Activated CD4-positive, alpha-beta T cell treated with anti-CD3 and anti-CD28 coated beads, Interleukin-2, Interleukin-6, amounts not matched to agents 100 ng/mL and 50 ng/mL, durations not matched to agents 16 hours and 8 hours (primary cell): ENCODE data around the gene WBP2NL.
A peak's percentile ranks its signal among the peaks of the same experiment; 100 is the strongest.

Experiments
- DNase-seq: peaks from one replicate; pipeline ENCODE4 v3.0.0-alpha.2; 2020

WBP2NL gene

GRCh38 chr22:41979423-41980250 is 19.0 kb upstream of the WBP2NL start:
- DNase-seq = no peak

- no peak for DNase-seq
These were observed 15.7 kb upstream of the WBP2NL start for GRCh38 chr22:41982865-41983264.

- no peak for DNase-seq
These were observed 14.8 kb upstream of the WBP2NL start for GRCh38 chr22:41983513-41984405.

DNA sequence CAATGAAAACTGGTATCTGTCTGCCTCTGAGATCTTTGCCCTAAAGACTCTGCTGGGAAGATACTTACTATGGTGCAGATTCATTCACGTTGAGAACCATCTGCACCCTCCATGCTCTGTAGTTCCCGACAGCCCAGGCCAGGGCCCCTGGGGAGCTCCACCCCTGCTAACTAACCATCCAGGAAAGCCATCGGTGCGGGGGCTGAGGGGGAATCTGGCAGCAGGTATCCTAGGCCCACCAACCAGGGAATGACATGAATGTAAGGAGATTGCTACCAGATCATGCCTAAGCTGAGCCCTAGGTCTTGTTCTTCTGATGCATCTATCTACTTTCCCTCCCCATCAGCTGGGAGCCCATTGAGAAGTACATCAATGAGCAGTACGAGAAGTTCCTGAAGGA is 11.3 kb upstream of the WBP2NL start:
- no peak for DNase-seq

DNA sequence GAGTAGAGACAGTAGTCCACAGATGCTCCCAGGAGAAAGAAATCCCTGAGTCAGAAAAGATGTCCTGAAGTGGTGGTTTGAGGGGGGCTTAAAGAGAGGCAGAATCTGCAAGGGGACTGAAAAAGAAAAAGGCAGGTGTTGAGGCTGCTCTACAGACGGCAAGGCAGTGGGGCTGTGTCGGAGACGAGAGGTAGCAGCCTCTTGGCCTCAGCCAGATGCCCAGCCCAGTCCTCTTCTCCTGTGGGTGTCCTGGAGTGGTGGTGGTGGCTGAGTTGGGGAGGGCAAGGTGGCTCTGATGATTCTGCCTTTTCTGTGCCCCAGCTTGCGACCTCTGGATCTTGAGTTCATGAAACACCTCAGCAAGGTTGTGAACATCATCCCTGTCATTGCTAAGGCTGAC is 9.3 kb upstream of the WBP2NL start:
- DNase-seq = no peak

- no peak for DNase-seq
These were observed 7.5 kb upstream of the WBP2NL start for GRCh38 chr22:41991111-41991510.

GRCh38 chr22:41992496-41992895 is 6.1 kb upstream of the WBP2NL start:
- DNase-seq = no peak

GRCh38 chr22:41995211-41995610 is 3.4 kb upstream of the WBP2NL start:
- no peak for DNase-seq

- no peak for DNase-seq
These were observed 1.8 kb upstream of the WBP2NL start for GRCh38 chr22:41996826-41997225.

DNA sequence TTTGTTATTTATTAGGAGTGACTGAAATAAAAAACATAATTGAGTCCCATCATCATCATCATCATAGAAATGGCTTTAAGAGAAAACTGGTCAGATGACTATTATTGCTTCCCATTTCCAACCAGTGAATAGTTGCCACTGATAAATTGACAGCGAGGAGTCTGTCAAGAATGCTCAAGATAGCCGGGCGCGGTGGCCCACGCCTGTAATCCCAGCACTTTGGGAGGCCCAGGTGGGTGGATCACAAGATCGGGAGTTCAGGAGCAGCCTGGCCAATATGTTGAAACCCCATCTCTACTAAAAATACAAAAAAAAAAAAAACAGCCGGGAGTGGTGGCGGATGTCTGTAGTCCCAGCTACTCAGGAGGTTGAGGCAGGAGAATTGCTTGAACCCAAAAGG is 1.9 kb downstream of the WBP2NL start:
- no peak for DNase-seq

GRCh38 chr22:42001121-42001520 is 2.5 kb downstream of the WBP2NL start:
- no peak for DNase-seq

GRCh38 chr22:42001706-42002105 is 3.1 kb downstream of the WBP2NL start:
- DNase-seq = no peak

GRCh38 chr22:42007922-42008321 is 9.3 kb downstream of the WBP2NL start:
- no peak for DNase-seq

DNA sequence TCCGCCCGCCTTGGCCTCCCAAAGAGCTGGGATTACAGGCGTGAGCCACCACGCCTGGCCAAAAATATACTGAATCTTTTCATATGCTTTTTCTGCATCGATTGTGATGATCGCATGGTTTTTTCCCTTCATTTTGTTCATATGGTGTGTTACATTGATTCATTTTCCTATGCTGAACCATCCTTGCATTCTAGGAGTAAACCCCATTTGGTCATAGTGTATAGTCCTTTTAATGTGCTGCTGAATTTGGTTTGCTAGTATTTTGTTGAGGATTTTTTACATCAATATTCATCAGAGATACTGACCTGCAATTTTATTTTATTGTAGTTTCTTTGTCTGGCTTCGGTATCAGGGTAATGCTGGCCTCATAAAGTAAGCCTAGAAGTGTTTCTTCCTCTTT is 12.2 kb downstream of the WBP2NL start:
- no peak for DNase-seq

DNA sequence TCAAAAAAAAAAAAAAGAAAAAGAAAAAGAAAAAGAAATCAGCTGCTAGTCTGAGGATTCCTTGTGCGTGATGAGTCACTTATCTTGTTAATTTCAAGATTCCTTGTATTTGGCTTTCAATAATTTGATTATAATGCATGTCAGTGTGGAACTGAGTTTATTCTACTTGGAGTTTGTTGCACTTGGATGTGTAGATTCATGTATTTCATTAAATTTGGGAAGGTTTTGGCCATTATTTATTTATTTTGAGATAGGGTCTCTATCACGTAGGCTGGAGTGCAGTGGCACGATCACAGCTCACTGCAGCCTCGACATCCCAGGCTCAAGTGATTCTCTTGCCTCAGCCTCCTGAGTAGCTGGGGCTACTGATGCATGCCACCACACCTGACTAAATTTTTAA is 14.8 kb downstream of the WBP2NL start:
- no peak for DNase-seq

GRCh38 chr22:42016111-42016510 is 17.5 kb downstream of the WBP2NL start:
- DNase-seq = no peak

GRCh38 chr22:42018224-42018623 is 19.6 kb downstream of the WBP2NL start:
- no peak for DNase-seq

- DNase-seq = no peak
These were observed 23.0 kb downstream of the WBP2NL start for GRCh38 chr22:42021571-42021970.

DNA sequence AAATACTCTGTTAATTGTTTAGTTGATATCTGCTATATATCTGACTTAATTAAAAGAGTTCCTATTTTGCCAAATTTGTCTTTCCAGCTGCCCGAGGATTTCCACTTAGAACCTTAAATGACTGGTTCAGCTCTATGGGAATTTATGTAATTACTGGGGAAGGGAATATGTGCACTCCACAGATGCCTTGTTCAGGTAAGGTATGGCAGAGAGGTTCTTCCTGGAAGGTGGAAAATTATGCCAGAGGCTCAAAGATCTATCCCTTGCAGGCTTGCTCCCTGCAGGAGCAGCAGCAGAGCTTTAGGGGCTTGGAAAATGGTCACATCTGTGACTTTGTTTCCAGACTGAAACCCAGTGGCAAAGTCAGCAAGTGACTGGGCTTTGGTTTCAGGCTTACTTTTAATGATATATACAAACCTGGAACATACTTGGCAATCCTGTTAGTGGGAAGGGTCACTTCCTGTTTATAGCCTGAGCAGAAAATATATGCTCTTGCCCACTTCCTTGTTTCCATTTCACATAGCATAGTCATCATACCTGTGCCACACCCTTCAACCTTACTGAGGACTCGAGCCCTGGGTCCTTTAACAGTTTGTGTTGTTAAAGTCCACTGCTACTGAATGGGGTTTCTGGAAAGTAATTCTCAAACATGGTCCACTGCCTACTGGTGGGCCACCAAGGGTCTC is 23.7 kb downstream of the WBP2NL start:
- DNase-seq = peak; percentile 33

DNA sequence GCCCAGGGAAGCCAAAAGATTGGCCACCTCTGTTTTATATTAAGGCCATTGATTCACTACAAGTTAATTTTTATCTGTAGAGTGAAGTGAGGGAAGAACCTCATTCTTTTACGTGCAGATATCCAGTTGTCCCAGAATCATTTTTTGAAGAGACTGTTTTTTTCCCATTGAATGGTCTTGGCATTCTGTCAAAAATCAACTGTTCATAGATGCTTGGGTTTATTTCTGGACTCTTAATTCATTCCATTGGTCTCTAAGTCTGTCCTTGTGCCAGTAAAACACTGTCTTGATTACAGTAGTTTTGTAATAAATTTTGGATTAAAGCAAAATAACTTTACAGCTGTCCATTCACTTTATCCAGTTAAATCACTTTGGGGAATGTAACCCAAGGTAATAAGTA is 26.8 kb downstream of the WBP2NL start:
- DNase-seq = no peak

DNA sequence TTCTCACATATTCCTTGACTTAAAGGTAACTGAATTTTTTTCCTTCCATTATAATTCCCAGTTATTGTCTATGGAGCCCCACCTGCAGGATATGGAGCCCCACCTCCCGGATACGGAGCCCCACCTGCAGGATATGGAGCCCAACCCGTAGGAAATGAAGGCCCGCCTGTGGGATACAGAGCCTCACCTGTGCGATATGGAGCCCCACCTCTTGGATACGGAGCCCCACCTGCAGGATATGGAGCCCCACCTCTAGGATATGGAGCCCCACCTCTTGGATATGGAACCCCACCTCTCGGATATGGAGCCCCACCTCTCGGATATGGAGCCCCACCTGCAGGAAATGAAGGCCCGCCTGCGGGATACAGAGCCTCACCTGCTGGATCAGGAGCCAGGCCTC is 28.1 kb downstream of the WBP2NL start:
- DNase-seq = no peak

DNA sequence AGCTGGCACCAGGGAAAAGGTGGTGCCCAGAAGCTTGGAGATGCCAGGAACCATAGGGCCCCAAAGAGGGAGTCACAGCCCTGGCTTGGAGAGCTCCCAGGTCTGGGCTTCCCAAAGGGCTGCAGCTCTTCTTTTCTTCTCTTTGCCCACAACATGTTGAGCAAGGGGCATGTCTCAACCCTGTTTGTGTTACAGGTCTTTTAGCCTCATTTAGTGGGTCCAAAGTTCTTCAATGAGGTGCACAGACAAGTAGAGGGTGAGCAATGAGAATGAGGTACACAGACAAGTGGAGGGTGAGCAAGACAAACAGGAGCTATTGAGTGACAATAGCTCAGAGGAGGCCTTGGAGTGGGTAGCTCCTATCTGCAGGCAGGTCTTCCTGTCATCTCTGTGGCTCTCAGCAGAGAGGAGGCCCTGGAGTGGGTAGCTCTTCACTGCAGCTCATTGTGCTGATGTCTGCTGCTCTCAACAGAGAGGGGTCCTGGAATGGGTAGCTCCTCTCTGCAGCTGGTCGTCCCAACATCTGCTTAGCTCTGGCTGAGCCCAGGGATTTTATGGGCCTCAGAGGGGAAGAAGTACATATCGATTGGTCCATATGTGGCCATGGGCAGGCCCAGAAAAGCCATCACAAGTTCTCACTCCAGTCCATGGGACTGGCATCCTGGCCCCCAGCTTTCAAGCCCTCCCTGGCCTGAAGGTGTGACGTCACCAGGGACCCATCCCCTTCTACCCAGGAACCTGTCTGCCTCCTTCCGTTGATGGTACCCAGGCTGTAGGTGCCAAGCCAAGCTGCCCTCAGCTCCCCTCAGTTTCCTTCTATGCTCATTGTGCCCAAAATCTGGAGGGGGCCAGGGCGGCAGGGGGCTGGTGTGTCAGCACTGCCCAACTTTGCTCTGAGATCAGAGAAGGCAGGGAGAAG is 34.9 kb downstream of the WBP2NL start:
- no peak for DNase-seq
